HS-5 (cell line): ENCODE results near the gene RTTN.

Experiments used
- DNase-seq: peaks from one replicate; pipeline ENCODE4 v3.0.0-alpha.2; 2012; ENCODE audit warnings: low read depth

Gene RTTN

DNA sequence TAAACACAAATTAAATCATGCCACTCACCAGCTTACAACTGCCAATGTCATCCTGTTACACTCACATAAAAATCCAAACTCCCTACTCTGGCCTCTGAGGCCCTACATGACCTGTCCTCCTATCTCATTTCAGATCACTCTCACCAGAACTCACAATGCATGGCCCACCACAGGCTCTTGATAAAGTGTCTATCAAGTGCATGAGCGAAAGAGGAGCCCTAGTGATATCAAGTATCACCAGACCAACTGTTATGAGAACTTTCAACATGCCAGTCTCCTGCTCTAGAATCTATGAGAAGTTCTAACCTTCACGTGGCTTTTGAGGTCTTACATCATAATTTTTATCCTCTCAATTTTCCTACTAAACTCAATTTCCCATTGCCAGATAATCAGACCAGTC, 181.4 kb downstream of the RTTN start:
- DNase-seq: no peak

DNA sequence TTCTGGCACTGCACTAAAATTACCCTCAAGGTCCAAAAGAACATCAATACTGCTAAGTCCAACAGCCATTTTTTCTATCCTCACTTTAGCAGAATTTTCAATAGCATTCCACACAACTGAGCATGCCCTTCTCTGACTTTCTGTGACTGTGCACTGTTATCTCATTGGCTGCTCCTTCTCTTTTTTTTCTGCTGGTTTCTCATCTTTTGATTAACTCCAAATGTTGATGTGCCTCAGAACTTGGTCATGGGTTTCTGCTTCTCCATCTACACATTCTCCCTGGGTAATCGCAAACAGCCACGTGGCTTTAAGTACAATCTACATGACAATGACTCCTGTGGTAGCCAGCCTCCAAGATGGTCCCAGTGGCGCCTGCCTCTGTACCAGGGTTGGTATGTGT, 182.9 kb downstream of the RTTN start:
- no peak for DNase-seq

DNA sequence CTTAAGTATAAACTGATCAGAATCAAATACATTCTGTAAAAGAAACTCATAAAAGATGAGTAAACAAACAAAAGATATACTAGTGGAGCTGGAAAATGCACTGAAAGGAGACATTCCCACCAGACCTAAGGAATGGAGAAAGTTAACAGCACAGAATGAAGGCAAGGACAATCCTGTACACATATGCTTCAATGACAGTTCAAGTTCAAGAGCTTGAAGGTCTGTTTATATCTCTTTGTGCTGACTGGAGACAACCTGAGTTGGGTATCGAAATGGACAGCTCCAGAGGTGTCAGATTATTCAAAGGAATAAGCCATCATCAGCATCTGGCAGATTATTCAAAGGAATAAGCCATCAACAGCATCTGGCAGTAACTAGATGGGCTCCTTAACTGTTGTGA, 184.0 kb downstream of the RTTN start:
- DNase-seq: no peak

DNA sequence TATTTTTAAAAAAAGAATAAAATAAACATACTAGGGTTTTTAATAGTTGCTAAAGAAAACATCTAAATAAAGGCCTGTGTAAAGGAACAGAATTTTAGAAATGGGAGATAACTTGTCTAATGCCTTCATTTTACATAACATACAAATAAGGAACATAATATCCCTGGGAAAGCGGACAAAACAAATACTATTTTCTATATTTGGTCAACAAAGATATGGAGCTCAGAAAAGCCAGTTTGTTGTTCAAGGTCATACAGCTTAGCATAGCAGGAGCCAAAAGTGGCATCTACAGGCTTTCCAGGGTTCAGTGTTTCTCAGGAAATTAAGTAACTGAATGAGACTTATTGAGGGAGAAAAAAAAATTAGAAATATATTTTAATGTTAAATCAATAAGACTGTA, 184.4 kb downstream of the RTTN start:
- DNase-seq: no peak

DNA sequence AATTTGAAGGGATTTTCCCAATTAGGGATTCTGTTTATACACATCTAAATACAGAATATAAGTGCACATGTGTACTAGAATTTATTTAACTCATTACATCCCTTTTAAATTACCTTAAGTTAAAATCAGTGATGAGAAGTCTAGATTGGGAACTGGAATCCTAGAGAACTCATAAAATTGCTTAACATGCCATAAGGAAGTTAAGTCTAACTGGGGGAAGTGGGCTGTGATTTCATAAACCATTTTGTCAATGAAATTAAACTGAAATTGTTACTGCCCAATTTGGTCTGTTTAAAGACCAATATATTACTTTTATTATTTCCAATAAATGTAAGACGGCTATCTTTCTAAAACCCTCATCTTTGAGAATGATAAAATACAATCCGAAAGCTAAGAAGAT, 185.5 kb downstream of the RTTN start:
- no peak for DNase-seq

DNA sequence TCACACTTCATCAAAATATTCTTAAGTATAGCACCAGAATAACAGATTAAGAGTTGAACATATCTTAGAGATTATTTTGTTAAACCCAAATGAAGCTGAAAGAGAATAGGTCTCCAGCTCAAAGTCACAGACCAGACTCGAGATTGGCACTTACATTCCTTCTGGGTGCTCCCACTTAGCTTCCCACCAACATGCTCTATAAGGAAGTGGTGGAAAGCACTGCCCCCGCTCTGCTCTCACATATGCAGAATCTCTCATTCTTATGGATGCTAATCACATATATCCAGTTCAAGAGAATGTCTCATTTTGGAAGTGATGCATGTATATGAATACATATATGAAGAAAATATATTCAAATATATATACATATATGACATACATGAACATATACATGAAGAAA, 186.4 kb downstream of the RTTN start:
- no peak for DNase-seq

DNA sequence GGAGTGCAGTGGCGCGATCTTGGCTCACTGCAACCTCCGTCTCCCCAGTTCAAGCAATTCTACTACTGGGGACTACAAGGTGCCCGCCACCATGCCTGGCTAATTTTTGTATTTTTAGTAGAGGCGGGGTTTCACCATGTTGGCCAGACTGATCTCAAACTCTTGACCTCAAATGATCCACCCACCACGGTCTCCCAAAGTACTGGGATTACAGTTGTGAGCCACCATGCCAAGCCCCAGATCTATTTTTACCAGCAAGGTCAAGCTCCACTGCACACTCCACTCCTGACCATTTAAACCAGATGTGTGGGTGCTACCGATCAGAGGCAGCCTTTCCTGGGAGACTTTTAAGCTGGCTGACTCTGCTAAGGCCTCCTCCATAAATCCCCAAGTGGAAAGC, 190.4 kb downstream of the RTTN start:
- no peak for DNase-seq

DNA sequence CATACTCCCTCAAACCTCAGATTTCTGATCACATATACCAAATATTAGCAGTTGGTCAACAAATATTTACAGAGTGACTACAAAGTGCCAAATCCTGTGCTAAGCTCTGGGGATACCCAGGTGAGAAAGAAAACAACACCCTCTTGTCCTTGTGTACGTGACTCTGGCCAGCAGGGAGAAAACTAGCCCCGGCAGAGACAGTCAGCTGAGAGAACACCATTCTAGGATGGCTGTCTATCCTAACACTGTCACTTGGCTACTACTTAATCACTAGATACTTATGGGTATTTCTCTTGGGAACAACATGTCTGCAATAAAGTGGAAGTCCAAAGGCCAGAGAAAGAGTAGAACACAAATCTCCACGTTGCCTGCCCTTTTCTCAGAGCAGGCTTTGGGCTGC, 199.9 kb downstream of the RTTN start:
- DNase-seq: no peak

DNA sequence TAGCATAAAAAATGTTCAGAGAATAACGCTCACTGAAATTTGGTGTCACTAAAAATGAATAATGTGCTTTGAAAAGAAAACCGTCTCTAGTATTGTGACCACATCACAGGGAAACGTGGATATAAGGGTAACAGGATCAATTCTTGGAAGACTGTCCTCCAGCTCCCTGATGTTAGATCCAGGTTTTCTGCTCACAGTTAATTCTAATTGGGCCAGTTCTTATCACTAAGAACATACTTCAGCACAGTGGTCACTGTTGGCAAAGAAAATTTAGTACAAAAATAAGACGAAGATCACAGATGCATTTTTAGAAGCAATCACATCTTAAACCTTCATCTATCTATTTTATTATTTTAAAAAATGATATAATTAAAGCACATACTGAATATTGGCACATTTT, 200.8 kb downstream of the RTTN start:
- no peak for DNase-seq

DNA sequence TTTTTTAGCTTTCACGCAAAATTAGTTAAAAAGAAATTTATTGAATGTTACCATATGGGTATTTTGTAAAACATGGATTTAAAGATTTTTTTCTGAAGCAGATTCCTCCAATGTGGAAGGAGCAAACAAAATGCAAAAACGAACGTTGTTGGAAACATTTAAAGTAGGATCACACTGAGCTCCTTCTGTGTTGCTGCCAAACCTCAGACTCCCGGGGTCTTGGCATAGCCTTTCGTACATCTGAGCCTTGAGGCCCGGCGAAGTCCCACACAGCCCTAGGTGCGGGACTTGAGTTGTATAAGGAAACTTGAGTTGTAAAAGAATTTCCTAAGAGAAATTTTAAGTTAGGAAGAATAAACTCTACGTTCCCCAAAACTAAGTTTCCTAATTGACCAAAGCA, 205.8 kb downstream of the RTTN start:
- DNase-seq: no peak

DNA sequence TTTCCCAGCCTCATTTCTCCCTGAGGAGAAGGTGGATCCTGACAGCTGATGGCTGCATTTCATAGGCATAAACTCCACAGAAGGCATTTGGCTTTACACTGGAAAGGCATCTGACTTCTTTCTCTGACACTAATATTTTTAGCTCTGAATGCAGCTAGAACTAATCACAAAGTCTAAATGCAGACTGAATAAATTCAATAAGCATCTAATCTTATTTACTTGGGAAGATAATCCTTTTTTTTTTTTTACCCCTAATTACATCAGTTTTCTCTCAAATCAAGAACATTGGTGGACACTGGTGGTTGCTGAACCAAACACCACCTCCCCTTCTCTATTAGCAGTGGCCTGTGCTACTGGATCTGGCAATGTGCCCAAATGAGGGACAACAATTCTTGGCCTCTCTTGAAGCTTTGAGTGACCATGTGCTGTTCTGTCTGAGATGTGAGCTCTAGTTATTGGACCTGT, 206.9 kb downstream of the RTTN start:
- DNase-seq: no peak

DNA sequence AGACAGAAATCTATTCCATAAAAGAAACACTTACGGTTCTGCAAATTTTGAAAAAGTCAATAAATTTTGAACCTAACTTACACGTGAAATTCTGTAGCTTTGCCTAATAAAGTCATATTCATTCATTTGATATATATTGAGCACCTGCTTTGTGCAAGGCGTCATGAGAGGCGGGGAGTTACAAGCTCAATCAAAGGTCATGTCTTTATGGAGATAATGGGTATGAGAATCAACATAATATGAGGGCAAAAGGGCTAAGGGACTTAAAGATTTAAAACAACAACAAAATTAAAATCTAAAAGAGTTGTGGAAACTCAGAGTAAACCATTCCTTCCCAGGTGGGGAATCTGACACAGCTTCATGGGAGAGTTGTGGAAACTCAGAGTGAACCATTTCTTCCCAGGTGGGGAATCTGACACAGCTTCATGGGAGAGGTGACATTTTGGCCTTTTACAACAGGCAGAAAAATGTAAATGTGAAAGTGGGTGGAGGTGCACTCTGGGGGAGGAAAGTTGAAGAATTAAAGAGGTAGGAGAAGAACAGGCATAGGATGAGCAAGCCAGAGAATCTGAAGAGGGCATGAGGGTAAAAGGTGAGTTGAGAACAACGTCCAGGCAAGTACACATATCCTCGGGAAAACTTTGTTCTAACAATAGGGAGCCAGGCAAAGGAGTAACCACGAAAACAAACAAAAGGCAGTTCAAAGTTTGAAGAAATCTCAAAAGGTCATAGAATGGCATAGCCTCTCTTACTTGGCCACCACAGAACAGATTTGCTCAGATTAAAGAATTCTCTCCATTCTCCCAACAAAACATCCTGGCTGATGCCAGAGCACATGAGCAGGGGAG, 208.3 kb downstream of the RTTN start:
- DNase-seq: no peak

DNA sequence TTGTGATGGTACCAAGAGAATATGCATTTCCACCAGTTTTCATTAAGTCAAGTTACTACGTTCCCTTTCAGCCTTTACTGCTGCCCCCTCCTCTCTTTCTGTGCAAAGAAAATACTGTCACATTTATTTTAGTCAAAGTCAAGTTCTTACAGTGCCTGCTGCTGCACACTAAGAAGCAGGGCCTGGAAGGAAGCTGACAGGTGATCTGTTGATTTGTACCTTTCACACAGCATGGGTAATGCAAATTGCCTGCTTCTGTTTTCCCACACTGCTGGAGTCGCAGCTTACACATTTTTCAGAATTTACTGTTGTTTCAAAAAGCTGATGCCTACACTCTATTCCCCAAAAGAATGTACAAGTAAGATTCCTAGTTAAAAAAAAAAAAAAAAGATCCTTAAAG, 209.1 kb downstream of the RTTN start:
- DNase-seq: no peak

DNA sequence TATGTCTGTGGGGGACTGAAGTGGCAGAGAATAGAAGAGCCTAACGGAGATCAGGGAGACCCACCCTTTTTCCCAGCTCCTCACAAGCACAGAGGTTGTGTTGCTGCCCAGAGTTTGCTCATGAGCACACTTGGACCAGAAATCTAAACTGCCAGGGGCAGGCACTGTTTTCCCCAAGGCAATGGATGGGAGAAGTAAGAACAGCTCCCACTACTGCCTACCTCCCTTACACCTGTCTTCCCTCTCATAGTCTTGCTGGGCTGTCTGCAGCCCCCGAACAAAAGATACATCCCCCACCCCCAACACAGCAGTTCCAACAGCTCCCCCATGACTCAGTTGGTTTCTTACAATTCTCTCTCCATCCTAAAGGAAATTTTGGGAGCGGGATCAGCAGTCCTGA, 209.7 kb downstream of the RTTN start:
- DNase-seq: no peak

DNA sequence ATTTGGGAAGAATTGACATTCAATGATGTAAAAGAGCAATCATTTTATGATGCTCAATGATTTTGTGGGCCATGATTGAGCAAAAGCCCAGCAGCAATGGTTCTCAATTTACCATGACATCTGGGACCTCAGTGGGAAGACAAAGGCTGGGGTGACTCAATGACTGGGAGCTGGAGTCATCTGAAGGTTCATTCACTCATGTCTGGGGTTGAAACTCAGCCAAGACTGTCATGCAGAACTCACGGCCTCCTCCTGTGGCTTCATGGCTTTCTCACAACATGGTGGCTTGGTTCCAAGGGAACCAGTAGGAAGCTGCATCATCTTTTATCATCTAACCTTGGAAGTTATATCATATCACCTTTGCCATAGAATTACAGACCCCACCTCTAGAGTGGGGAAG, 212.7 kb downstream of the RTTN start:
- peak; percentile 9 for DNase-seq

DNA sequence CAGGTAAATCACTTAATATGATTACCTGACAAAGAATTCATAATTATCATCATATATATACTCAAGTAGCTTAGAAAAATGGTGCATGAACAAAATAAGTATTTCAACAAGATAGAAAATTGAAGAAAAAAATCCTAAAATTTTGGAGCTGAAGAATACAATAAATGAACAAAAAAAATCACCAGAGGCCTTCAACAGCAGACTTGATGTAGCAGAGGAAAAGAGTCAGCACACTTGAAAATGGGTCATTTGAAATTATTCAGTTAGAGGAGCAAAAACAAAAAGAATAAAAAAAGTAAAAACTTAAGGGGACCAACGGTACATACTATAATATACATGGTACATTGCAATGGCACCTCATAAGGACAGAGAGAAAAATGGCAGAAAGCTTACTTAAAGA, 217.6 kb downstream of the RTTN start:
- DNase-seq: no peak

DNA sequence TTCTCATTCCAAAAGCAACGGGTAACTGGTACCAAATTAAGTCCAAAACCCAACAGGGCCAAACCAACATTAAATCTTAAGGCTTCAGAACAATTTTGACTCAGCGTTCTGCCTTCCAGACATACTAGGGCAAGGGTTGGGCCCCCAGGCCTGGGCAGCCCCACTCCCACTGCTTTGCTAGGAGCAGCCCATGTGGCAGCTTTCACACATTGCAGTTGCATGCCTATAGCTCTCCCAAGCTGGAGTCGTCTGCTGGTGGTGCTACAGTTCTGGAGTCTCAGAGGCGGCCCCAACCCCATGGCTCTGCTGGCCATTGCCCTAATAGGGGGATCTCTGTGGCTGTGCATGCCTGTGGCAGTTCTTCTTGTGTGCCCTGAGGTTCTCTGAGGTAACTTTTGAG, 220.2 kb downstream of the RTTN start:
- DNase-seq: no peak

DNA sequence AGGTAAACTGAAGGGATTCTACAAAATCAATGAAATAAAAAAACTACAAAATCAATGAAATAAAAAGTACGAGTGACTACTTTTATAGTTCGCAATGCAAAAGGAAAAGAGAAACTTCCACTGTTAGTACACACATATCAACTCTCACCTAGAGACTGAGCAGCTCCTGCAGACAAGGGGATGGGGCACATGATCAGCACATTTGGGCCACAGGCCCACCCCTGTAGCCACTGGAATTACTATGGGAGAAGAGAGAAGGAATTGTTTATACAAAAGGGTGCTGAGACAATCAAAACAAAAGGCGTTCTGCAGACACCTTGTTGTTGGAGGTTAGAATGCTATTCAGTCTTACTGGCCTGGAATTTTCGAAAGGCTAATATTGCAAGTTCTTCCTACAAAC, 223.1 kb downstream of the RTTN start:
- DNase-seq: no peak

DNA sequence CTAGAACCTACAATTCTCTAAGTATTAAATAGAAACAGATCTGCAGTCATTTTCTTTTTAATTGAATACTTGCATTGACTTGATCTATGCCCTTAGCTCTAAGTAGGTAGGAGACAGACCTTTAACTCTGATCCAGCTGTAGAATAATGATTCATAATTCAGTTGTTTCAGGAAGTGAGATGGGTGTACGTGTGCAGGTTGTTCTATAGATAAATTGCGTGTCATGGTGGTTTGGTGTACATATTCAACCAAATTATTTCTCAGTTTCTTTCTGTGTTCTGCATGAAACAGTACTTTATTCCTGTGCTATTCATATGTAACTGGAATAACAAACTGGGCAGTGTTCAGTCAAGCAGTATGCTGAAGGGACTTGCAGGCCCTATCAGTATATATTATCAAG, 223.5 kb downstream of the RTTN start:
- no peak for DNase-seq

DNA sequence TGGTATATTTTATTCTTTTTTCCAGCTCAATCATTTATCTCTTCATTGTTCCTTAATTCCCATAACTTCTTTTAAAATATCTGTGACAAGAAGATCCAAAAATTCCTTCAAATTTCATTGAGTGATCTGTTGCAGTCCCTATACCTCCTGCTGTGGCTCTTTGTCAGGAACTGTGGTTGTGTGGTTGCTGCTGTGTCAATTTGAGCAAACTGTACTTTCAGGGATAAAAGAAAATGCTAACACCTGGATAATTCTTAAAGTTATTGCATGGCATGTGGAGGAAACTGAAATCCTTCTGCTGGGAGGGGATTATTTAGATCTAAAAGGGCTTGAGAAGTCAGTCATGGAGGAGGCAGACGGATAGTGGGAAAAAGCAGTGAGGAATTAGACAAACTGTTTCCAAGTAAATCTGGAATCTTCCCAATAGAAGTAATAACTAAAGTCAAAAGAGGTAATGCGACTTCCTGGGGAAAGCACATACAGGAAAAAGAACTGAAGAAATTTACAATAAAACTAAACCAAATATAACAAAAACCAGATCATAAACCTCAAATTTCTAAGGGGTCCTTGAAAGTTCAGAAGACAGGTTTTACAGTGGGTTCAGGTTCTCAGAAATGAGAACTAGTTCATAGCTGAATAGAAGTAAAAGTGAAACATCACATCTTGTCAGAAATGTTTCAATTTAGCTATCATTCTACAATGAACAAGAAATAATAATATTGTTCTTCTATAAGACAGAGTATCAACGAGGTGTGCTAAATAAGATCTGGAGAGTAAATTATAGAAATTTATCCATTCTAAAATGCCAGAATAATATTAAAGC, 224.3 kb downstream of the RTTN start:
- DNase-seq: no peak

DNA sequence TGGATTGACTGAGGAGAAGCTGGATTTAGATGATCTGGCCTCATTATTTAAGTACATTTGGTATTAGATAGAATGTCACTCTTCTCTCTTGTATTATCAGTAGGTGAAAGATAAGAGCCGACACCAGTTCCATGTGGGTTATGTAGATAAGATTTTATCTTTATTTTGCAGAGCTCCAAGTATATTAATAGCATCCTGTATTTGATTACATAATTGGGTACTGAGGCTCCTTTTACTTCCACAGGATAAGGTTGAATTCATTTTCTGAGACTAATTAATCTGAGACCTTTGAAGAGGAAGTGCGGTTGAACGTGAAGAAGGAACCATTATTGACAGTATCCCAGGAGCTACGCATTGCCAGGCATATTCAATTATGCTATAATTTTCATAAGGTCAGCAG, 225.0 kb downstream of the RTTN start:
- no peak for DNase-seq

DNA sequence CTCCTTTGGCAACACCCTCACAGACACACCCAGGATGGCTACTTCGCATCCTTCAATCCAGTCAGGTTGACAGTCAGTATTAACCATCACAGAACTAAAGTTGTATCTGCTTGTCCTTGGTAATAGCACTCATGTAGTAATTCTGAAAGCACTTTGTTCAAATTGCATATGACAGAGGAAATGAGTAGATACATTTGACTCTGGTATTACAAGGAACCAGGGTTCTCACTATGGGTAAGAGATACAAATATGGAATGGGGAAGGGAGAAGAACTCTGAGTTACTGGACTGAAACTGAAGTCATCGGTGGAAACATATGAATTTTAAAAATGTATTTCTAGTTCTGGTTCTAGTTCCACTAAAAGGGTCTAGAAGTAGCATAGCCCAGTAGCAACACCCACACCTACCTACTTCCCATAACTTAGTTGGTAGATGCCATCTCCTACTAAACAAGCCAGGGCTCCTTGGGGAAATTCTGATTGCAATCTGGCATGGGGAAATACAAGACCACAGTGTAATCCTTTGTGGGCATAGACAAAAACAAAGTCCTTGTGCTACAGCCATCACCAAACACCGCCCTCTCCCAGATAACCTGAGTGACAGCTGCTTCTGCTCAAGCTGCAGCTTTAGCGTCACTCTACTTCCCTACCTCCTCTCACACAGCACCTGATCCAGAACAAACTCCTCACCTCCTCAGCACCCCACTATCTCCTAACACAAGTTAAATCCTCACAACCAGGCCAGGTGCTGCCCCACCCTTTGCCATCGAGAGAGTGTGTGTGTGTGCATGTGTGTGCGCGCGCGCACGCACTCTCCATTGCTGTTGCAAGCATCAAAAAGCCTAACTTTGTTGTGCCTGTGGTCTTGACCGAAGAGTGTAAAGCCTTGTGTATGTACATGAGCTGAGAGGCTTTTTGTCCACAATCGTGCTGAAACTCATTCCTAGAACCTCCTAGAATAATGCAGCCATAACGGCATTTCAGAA, 226.5 kb downstream of the RTTN start:
- DNase-seq: no peak
